ENCODE results near the gene DHRS3.

GRCh38 chr1:12588695-12589094, 29.3 kb downstream of the DHRS3 start:
- TF ChIP-seq EP300 (IDR thresholded peaks at IDR 0.05) = no peak
- no peak for TF ChIP-seq POLR2A (IDR thresholded peaks at IDR 0.05)
- no peak for TF ChIP-seq CTCF (IDR thresholded peaks at IDR 0.05)
